ENCODE results near the gene WDR82. TPM values are rescaled to one million over a fixed set of nuclear protein-coding genes. Genes with fewer than 3 reads are reported as not detected.
"Not testable (repeated sequence)": the region's sequence is repeated elsewhere in the genome, so short reads cannot be mapped to it uniquely, and the experiment has no call there.

The WDR82 gene
- total RNA-seq, 1 experiment from 2014 or later = 46.2 TPM

GRCh38 chr3:52289747-52290595 is 11.5 kb upstream of the WDR82 start:
- no peak for DNase-seq (ENCODE audit: low spot score)

- DNase-seq (ENCODE audit: low spot score) = no peak
Observed at GRCh38 chr3:52289338-52289746, 10.9 kb upstream of the WDR82 start.

GRCh38 chr3:52288674-52289073 is 10.2 kb upstream of the WDR82 start:
- no peak for DNase-seq (ENCODE audit: low spot score)

GRCh38 chr3:52286777-52287110 is 8.3 kb upstream of the WDR82 start:
- DNase-seq (ENCODE audit: low spot score) = no peak

GRCh38 chr3:52284051-52284450 is 5.6 kb upstream of the WDR82 start:
- not testable (repeated sequence) for DNase-seq (ENCODE audit: low spot score)

- DNase-seq (ENCODE audit: low spot score) = no peak
Observed at GRCh38 chr3:52283306-52283705, 4.9 kb upstream of the WDR82 start.

GRCh38 chr3:52281981-52282801 is 3.7 kb upstream of the WDR82 start:
- DNase-seq (ENCODE audit: low spot score) = peak; percentile 57

- DNase-seq (ENCODE audit: low spot score) = no peak
Observed at GRCh38 chr3:52280050-52280461, 1.6 kb upstream of the WDR82 start.

- DNase-seq (ENCODE audit: low spot score) = no peak
Observed at GRCh38 chr3:52279596-52279995, 1.1 kb upstream of the WDR82 start.

- DNase-seq (ENCODE audit: low spot score) = no peak
Observed at GRCh38 chr3:52277972-52278509, 408 bp downstream of the WDR82 start.

- peak; percentile 43 for DNase-seq (ENCODE audit: low spot score)
Observed at GRCh38 chr3:52277071-52277964, 1.1 kb downstream of the WDR82 start.

GRCh38 chr3:52274781-52275180 is 3.7 kb downstream of the WDR82 start:
- DNase-seq (ENCODE audit: low spot score) = not testable (repeated sequence)

- DNase-seq (ENCODE audit: low spot score) = no peak
Observed at GRCh38 chr3:52272831-52273230, 5.6 kb downstream of the WDR82 start.

GRCh38 chr3:52272172-52272571 is 6.3 kb downstream of the WDR82 start:
- not testable (repeated sequence) for DNase-seq (ENCODE audit: low spot score)

GRCh38 chr3:52270252-52270754 is 8.1 kb downstream of the WDR82 start:
- DNase-seq (ENCODE audit: low spot score) = no peak

- no peak for DNase-seq (ENCODE audit: low spot score)
Observed at GRCh38 chr3:52269776-52270175, 8.7 kb downstream of the WDR82 start.

GRCh38 chr3:52268036-52268435 is 10.4 kb downstream of the WDR82 start:
- DNase-seq (ENCODE audit: low spot score) = no peak

- no peak for DNase-seq (ENCODE audit: low spot score)
Observed at GRCh38 chr3:52265387-52265786, 13.1 kb downstream of the WDR82 start.

GRCh38 chr3:52262447-52262846 is 16.0 kb downstream of the WDR82 start:
- DNase-seq (ENCODE audit: low spot score) = no peak

- no peak for DNase-seq (ENCODE audit: low spot score)
Observed at GRCh38 chr3:52259448-52259847, 19.0 kb downstream of the WDR82 start.

- DNase-seq (ENCODE audit: low spot score) = no peak
Observed at GRCh38 chr3:52259035-52259434, 19.4 kb downstream of the WDR82 start.

Data from A172 (cell line).